ENCODE data around the gene DGKE.

DGKE gene

GRCh38 chr17:56890906-56891674 lies 57.1 kb downstream of the DGKE start:
- DNase-seq (ENCODE audit: low spot score), result no peak

GRCh38 chr17:56891751-56892150 lies 57.8 kb downstream of the DGKE start:
- peak; percentile 44 for DNase-seq (ENCODE audit: low spot score)

GRCh38 chr17:56892333-56892732 lies 58.4 kb downstream of the DGKE start:
- DNase-seq (ENCODE audit: low spot score), result no peak

DNA sequence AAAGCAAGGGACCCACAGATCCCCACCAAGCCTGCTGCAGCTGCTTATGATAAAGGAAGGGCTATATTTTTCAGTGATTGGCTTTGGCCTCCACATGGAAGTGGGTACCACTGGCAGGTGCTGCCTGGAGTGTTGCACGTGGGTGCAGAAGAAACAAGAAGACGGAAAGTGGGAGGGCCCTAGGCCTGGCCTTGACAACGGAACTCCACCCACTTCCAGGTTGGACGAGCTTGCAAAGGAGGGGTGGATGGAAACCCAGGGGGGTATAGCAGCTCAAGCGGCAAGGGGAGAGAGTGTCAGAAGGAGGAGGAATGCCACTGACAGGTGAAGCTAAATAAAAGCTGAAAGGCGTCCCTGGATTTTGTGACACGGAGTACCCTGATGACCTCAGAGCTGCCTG lies 59.6 kb downstream of the DGKE start:
- DNase-seq (ENCODE audit: low spot score), result no peak

DNA sequence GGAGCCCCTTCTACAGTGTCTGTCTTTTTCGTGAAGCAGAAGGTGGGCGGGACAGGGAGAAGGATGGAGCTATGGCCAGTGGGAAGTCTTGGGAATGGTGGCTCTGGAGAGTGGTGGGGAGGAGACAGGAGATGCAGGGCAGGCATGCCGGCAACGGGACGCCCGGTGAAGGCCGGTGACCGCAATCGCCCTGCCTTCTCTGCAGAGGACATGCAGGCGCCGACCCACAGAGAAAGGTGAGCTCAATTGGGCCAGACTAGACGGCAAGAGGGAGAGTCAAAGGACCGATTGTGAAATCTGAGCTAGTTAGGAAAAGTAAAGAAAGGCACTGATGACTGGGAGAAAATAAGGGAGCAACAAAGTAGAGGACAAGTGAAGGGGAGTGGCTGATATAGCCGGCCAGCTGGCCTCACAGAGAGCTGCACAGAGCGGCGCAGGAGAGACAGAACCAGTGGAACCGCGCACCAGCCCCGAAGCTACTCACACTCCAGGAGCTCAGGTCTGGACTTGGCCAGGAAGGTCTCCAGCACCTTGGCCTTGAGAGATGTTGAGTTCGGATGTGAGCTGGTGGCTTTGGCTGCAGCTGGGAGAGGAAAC lies 61.0 kb downstream of the DGKE start:
- DNase-seq (ENCODE audit: low spot score), result no peak

- DNase-seq (ENCODE audit: low spot score), result no peak
Observed at GRCh38 chr17:56896217-56896967, 62.4 kb downstream of the DGKE start.

DNA sequence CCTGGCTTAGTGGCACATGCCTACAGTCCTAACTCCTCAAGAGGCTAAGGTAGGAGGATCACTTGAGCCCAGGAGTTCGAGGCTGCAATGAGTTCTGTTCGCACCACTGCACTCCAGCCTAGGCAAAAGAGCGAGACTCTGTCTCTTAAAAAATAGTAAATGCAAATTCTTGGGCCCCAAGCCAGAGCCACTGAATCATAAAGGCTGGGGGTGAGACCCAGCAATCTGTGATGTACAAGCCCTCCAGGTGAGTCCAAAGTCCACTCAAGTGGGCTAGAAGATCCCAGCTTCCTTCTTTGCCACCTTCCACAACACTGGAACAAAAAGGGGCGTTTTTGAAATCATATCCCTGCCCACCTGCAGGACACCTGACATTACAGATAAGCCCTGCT lies 63.0 kb downstream of the DGKE start:
- DNase-seq (ENCODE audit: low spot score), result no peak

DNA sequence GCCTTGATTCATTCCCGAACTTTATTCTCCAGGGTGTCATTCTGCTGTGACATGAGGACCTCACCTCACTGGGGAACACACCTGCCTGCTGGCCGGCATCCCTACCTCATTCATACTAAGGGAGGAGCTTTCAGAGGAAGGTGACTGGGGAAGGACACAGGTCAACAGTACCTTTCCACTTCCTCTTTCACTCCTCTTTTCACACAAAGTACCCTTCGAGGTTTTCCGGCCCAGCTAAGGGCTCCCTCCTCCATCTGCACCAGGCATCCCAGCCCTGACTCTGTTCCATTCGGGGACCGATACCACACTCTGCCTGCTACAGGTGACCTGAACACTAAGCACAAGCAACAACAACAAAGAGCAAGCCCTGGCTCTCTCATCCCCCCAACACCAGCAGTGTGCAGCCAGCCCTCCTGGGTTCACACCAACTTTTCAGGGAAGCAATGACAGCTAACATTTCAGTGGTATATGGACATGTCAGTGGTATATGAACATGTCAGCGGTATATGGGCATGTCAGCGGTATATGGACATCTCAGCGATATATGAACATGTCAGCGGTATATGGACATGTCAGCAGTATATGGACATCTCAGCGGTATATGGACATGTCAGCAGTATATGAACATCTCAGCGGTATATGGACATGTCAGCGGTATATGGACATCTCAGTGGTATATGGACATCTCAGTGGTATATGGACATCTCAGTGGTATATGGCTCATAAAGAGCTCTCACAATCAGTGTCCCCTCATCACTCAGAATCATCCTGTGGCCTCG lies 63.9 kb downstream of the DGKE start:
- DNase-seq (ENCODE audit: low spot score), result no peak

GRCh38 chr17:56898874-56899273 lies 64.9 kb downstream of the DGKE start:
- DNase-seq (ENCODE audit: low spot score), result no peak

- no peak for DNase-seq (ENCODE audit: low spot score)
Observed at GRCh38 chr17:56899403-56899802, 65.5 kb downstream of the DGKE start.

DNA sequence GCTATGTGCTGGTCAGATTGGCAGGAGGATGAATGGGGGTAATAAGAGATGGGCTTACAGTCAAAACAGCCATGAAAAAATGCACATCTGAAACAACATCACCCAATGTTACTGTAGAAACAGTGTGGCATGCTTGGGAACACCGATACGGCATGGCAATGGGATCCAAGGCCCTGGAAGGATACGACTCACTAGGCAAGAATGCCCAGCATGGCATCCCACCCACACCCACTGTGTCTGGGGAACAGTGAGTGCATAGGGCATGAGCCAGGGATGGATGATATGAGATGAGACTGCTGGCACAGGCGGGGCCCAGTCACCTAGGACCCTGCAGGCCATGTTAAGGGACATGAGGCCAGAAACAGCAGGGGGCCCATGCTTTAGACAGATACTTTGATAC lies 68.4 kb downstream of the DGKE start:
- DNase-seq (ENCODE audit: low spot score), result no peak

- DNase-seq (ENCODE audit: low spot score), result no peak
Observed at GRCh38 chr17:56903560-56903959, 69.6 kb downstream of the DGKE start.

GRCh38 chr17:56908001-56908542 lies 74.1 kb downstream of the DGKE start:
- peak; percentile 52 for DNase-seq (ENCODE audit: low spot score)

- no peak for DNase-seq (ENCODE audit: low spot score)
Observed at GRCh38 chr17:56909742-56910508, 76.0 kb downstream of the DGKE start.

- no peak for DNase-seq (ENCODE audit: low spot score)
Observed at GRCh38 chr17:56910509-56911235, 76.7 kb downstream of the DGKE start.

GRCh38 chr17:56912105-56912999 lies 78.4 kb downstream of the DGKE start:
- no peak for DNase-seq (ENCODE audit: low spot score)

GRCh38 chr17:56913000-56913311 lies 79.0 kb downstream of the DGKE start:
- no peak for DNase-seq (ENCODE audit: low spot score)

GRCh38 chr17:56913353-56913866 lies 79.5 kb downstream of the DGKE start:
- DNase-seq (ENCODE audit: low spot score), result no peak

GRCh38 chr17:56913867-56914580 lies 80.1 kb downstream of the DGKE start, which contains the start of gene TRIM25:
TSS of gene TRIM25 (minus strand) at chr17:56914049. CDS start at chr17:56913988, 61 bp downstream.
- DNase-seq (ENCODE audit: low spot score), result peak; percentile 82
